RWPE2 (cell line): ENCODE measurements around the gene PLEKHA4.

Experiments used
- ATAC-seq: fragments of 200-7000 bp; cut with Tn5 transposase; 3 replicates; pipeline ENCODE4 v1.9.1; 2021; ENCODE audit warnings: low read depth
- DNase-seq: peaks from one replicate; pipeline ENCODE4 v3.0.0-alpha.2; 2020; ENCODE audit warnings: low spot score
- H3K27ac ChIP-seq: fragments of 450-650 bp; 2 replicates; pipeline ENCODE4 v1.5.1; 2017; ENCODE audit warnings: mild to moderate bottlenecking; ENCODE audit not compliant: poor library complexity, severe bottlenecking
- H3K27me3 ChIP-seq: fragments of 250-450 bp; sonication (Bioruptor Pico); 2 replicates; pipeline ENCODE4 v1.5.1; 2021; ENCODE audit warnings: mild to moderate bottlenecking, moderate library complexity; ENCODE audit not compliant: insufficient read depth, poor library complexity, severe bottlenecking
- H3K36me3 ChIP-seq: fragments of 250-450 bp; sonication (Bioruptor Pico); 2 replicates; pipeline ENCODE4 v1.5.1; 2020; ENCODE audit warnings: low read depth, mild to moderate bottlenecking, moderate library complexity
- H3K4me1 ChIP-seq: fragments of 250-450 bp; sonication (Bioruptor Pico); 2 replicates; pipeline ENCODE4 v1.5.1; 2021; ENCODE audit warnings: mild to moderate bottlenecking, moderate library complexity; ENCODE audit not compliant: insufficient read depth, poor library complexity, severe bottlenecking
- H3K4me3 ChIP-seq: fragments of 250-450 bp; sonication (Bioruptor Pico); 2 replicates; pipeline ENCODE4 v1.5.1; 2021; ENCODE audit warnings: mild to moderate bottlenecking, moderate library complexity; ENCODE audit not compliant: severe bottlenecking
- H3K9me3 ChIP-seq: fragments of 250-450 bp; sonication (Bioruptor Pico); 2 replicates; pipeline ENCODE4 v1.5.1; 2021; ENCODE audit warnings: mild to moderate bottlenecking, moderate library complexity; ENCODE audit not compliant: severe bottlenecking
- TF ChIP-seq, protein P1 (sequence below): fragments of 450-650 bp; IDR thresholded peaks from one replicate; pipeline ENCODE4 v1.5.1; 2017; ENCODE audit warnings: mild to moderate bottlenecking, moderate library complexity; ENCODE audit not compliant: poor library complexity, severe bottlenecking

PLEKHA4 gene

DNA sequence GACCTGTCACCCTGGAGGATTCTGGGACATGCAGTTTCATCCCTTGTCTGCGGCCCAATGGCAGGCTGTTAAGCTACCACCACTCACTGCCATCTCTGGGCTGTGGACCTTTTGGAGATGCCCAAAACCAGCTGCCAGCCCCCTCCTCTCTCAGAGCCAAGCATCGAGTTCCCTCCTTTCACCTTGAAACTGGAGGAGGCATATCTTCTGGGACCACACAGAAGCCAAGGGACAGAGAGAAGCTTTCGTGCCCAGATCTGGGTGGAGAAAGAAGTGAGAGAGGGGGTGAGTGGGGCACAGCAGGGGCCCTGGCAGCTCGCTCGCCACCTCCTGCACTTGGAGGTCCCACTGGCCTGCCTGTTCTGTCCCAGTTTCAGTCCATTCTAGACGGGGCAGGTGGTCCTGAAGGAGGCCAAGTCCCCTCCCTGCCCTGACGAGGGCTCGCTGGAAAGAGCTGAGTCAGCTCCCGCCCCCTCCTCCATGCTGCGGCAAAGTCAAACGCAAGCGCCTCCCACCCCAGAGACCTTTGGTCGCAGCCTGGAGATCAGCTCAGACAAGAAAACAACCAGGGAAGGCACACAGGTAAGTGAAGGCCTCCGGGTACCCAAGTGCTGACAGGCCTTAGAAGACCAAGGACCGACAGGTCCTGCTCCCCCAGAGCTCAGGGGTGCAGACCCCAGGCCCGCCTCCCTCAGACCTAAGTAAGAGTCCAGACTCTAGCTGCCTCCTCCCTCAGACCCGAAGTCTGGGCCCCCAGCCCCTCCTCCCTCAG lies 61.4 kb downstream of the PLEKHA4 start:
- H3K4me1 ChIP-seq = peaks cover 3% of the 10 kb centered on the region
- no peak overlapping the region for H3K4me3 ChIP-seq
- ATAC-seq (peak; percentile 44; the same call in 1 of the 3 replicates), DNase-seq (no peak)
- H3K9me3 ChIP-seq = no peaks in the 10 kb centered on the region
- no peak overlapping the region for H3K27ac ChIP-seq
- H3K27me3 ChIP-seq = no peaks in the 10 kb centered on the region
- TF ChIP-seq, protein P1, sequence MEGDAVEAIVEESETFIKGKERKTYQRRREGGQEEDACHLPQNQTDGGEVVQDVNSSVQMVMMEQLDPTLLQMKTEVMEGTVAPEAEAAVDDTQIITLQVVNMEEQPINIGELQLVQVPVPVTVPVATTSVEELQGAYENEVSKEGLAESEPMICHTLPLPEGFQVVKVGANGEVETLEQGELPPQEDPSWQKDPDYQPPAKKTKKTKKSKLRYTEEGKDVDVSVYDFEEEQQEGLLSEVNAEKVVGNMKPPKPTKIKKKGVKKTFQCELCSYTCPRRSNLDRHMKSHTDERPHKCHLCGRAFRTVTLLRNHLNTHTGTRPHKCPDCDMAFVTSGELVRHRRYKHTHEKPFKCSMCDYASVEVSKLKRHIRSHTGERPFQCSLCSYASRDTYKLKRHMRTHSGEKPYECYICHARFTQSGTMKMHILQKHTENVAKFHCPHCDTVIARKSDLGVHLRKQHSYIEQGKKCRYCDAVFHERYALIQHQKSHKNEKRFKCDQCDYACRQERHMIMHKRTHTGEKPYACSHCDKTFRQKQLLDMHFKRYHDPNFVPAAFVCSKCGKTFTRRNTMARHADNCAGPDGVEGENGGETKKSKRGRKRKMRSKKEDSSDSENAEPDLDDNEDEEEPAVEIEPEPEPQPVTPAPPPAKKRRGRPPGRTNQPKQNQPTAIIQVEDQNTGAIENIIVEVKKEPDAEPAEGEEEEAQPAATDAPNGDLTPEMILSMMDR = no peak
- peaks cover 15% of the 10 kb centered on the region for H3K36me3 ChIP-seq

DNA sequence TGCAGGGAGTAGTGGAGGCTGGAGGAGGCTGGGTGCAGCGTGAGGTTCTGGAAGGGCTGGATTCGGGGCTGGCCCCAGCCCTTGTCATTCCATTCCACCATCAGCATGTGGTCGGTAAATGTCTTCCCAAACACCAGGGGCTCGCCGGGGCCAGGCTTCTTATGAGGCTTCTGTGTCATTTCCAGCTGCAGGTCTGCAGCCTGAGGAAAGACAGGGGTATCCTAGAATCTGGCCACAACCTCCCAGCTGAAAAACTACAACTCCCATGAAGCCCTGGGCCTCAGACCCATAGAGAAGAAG lies 61.9 kb downstream of the PLEKHA4 start:
- H3K4me1 ChIP-seq = peaks cover under 1% of the 10 kb centered on the region
- no peak for DNase-seq
- TF ChIP-seq, protein P1 = no peak
- H3K36me3 ChIP-seq = peaks cover 15% of the 10 kb centered on the region
- no peak overlapping the region for H3K27ac ChIP-seq
- no peaks in the 10 kb centered on the region for H3K27me3 ChIP-seq
- no peaks in the 10 kb centered on the region for H3K9me3 ChIP-seq
- ATAC-seq = no peak; the same call in 2 of the 3 replicates
- no peak overlapping the region for H3K4me3 ChIP-seq

DNA sequence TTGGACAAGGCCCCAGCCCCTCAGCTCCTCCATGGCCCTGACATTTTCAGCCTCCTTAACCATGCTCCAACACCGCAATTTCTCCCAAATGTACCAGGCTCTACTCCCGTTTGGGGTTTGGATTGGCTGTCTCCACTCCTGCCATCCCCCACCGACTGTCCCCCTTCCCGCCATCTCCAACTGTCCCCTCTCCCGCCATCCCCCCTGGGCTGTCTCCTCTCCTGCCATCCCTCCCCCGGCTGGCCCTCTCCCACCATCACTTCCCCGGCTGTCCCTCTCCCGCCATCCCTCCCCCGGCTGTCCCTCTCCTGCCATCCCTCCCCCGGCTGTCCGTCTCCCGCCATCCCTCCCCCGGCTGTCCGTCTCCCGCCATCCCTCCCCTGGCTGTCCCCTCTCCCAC lies 63.0 kb downstream of the PLEKHA4 start:
- Histone ChIP-seq H3K9me3 (no peaks in the 10 kb centered on the region), H3K27ac (no peak overlapping the region), H3K4me1 (no peaks in the 10 kb centered on the region), H3K36me3 (peaks cover 15% of the 10 kb centered on the region), H3K4me3 (no peak overlapping the region), H3K27me3 (no peaks in the 10 kb centered on the region)
- ATAC-seq = no peak
- TF ChIP-seq, protein P1 = no peak
- DNase-seq = no peak

DNA sequence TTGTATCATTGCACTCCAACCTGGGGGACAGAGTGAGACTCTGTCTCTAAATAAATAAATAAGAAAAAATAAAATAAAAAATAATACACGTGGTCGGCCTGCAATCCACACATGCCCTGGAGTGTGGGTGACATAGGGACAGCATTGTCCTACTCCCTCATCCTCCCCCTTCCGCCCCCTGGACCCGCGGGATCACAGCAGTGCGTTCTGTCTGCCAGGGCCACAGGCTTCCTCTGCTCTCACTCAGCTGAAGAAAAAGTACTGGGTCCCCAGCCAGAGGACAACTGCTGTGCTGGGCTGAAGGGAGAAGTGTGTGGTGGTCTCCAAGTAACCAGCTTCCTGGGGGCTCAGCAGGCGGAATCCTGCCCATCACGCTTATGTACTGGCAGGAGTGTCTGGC lies 63.9 kb downstream of the PLEKHA4 start:
- Histone ChIP-seq H3K9me3 (no peaks in the 10 kb centered on the region), H3K36me3 (peaks cover 15% of the 10 kb centered on the region), H3K4me3 (no peak overlapping the region), H3K27ac (no peak overlapping the region), H3K4me1 (peaks cover under 1% of the 10 kb centered on the region), H3K27me3 (no peaks in the 10 kb centered on the region)
- ATAC-seq = no peak
- TF ChIP-seq, protein P1 = no peak
- no peak for DNase-seq

DNA sequence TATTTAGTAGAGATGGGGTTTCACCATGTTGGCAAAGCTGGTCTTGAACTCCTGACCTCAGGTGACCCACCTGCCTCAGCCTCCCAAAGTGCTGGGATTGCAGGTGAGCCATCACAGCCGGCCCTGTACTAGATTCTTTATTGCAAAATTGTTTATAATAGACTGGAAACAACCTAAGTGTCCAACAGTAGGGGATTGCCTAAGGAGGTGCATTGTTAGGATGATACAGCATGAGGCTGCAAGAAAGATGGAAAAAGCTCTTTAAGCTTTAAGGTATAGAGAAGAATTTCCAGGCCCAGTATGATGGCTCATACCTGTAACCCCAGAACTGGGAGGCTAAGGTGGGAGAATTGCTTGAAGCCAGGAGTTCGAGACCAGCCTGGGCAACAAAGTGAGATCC lies 65.8 kb downstream of the PLEKHA4 start:
- ATAC-seq = no peak
- H3K27me3 ChIP-seq = no peaks in the 10 kb centered on the region
- no peak for DNase-seq
- peaks cover 8% of the 10 kb centered on the region for H3K4me1 ChIP-seq
- no peak overlapping the region for H3K4me3 ChIP-seq
- TF ChIP-seq, protein P1 = no peak
- H3K27ac ChIP-seq = no peak overlapping the region
- peaks cover 12% of the 10 kb centered on the region for H3K36me3 ChIP-seq
- no peaks in the 10 kb centered on the region for H3K9me3 ChIP-seq
